HG03045 (cell line): Measurements from ENCODE around the gene CIC.

ENCODE experiments used
- ATAC-seq: cut with Tn5 transposase; IDR thresholded peaks from one replicate; pipeline ENCODE4 v1.9.1; 2021; ENCODE audit warnings: mild to moderate bottlenecking, moderate library complexity; ENCODE audit not compliant: unreplicated experiment

CIC gene

GRCh38 chr19:42303876-42304275, 34.8 kb downstream of the CIC start:
- no peak for ATAC-seq

DNA sequence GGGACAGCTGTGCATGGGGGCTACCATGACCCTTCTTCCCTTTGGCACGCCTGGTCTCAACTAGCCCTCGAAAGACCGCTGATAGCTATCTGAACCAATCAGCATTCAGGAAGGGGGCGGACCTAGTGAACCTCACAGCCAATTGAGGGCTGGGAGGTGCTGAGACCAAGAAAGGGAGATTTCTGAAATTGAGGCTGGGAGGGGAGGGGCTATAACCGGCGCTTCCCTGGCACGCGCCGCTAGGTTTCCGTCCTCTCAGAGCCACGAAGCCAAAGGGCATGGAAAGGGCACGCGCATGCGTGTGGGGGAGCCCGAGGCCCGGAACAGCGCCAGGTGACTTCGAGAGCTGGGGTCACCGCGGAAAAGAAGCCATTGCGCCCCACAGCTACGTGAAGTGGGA, 37.6 kb downstream of the CIC start:
- no peak for ATAC-seq

DNA sequence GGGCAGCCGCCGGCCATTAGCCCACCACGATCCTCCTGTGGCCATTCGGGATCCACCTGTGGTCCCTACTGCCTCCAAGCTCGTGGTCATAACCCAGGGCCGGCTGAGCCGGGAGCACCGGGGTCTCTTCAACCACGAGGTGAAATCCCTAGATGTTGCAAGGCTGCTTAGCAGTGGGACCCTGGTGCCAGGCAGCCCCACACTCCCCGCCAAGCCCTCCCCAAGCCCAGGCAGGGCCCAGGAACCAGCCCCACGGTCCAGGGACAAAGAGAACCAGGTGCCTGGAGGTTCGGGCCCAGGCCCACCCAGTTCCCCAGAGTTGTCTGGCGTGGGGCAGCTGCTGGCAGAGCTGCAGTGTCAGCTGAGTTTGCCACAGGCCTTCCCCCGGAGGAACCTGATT, 40.6 kb downstream of the CIC start:
- ATAC-seq = no peak

DNA sequence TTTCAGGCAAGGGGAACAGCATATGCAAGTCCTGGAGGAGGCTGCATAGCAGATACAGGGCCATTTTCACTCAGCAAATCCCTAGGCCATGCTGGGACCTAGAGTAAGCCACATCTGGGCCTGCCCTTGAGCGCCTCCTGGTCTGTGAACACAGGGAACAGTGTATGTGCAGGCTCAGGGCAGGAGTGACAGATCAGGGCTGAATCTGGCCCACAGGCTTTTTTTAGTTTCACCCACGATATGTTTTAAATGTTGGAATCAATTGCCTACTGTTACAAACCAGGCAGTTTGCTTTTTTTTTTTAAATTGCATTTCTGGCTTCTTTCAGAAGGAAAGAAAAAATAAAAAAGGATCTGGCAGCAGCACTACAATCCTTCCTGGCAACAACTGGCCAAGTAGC, 42.6 kb downstream of the CIC start:
- ATAC-seq = no peak

- no peak for ATAC-seq
Measured at GRCh38 chr19:42312370-42312769, 43.3 kb downstream of the CIC start.

DNA sequence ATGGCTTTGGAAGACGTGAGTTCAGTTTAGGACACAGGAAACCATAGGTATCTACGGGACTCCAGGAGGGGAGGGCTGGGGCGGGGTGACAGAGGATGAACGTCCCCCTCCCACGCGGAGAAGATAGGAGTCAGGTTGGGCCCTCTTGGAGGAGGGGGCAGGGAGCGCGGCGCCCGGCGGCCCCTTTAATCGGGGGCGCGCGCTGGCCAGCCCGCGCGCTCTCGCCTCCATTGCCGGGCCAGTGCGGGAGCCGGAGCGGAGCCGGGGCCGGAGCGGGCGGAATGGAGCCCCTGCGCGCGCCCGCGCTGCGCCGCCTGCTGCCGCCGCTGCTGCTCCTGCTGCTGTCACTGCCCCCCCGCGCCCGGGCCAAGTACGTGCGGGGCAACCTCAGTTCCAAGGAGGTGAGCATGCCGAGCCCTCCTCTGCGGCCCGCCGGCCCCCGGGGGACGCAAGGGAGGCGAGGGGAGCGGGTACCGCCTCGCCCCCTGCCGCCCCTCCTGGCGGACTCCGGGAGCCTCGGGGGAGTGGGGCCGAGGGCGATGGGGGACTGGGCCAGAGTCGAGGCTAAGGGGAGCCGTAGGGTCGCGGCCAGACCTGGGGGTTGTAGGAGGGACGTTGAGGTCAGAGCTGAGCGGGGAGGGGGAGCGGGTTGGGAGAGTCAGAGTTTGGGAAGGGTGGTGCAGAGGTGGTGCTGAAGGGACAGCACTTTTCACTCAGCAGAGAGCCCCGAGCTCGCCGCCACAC, 44.2 kb downstream of the CIC start, which contains the start of gene TMEM145:
Gene TMEM145 (plus strand): TSS at position 214 of the 744 bp plus-strand sequence. CDS start 68 bp downstream, at position 282.
- no peak for ATAC-seq

- no peak for ATAC-seq
Measured at GRCh38 chr19:42313840-42314755, 45.0 kb downstream of the CIC start.

DNA sequence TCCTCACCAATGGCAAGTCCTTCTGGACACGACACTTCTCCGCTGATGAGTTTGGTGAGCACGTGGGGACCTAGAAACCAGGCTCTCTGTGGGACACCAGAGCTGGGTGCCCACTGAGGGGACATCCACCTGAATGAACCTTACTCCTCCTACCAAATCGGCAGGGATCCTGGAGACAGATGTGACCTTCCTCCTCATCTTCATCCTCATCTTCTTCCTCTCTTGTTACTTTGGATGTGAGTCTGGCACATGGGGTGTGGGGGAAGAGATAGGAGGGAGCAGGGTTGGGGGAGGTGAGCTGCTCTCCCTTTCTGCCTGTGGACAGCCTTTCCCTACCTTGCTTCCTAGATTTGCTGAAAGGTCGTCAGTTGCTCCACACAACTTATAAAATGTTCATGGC, 46.0 kb downstream of the CIC start:
- ATAC-seq = no peak

DNA sequence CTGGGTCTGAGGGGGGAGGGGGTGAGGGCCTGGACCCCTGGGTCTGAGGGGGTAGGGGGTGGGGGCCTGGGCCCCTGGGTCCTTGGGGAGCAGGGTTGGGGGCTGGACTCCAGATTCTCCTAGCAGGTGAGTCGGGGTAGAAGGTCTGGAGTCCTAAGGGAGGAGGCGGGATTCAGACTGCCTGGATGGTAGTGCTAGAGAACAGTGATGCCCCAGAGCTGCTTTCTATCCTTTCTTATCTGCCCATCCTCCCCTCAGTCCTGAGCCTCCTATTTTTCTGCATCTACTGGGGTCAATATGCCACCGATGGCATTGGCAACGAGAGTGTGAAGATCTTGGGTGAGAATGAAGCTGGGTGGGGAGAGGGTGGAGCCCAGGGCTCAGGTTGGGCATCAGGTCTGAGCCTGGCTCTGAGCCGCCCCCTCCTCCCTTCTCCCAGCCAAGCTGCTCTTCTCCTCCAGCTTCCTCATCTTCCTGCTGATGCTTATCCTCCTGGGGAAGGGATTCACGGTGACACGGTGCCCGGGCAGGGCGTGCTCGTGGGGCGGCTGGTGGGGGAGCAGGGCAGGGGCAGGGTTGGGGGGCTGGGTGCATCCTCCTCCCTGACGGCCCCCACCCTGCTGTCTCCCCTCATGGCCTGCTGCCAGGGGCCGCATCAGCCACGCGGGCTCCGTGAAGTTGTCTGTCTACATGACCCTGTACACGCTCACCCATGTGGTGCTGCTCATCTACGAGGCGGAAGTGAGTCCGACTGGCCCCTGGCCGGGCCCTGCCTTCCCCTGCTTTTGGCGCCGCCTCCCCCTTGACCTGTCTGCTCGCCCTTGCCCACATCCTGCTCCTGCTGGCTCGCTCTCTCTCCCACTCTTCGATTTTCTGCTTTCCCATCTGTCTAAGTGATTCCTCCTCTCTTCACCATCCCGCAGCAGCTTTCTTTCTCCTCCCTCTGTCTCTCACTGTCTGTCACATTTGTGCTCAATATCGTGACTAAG, 47.5 kb downstream of the CIC start:
- ATAC-seq = peak; percentile 47

- ATAC-seq = no peak
Measured at GRCh38 chr19:42317535-42317934, 48.5 kb downstream of the CIC start.

DNA sequence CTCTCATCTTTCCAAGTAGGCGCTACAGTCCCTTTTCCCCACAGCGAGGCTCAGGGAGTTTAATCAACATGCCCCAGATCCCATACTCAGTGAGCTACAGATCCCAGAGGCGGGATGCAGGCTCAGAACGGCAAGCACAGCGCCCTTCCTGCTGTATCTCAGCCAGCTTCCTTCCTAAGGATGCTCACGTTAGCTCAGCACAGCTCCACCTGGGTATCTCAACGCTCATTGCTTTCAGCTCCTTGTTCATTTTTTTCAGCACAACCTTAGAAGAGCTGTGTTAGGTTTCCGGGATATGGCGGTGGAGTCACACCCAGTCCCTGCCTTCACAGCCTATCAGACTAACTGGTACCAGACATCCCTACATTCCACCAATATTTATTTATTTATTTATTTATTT, 53.3 kb downstream of the CIC start:
- no peak for ATAC-seq

DNA sequence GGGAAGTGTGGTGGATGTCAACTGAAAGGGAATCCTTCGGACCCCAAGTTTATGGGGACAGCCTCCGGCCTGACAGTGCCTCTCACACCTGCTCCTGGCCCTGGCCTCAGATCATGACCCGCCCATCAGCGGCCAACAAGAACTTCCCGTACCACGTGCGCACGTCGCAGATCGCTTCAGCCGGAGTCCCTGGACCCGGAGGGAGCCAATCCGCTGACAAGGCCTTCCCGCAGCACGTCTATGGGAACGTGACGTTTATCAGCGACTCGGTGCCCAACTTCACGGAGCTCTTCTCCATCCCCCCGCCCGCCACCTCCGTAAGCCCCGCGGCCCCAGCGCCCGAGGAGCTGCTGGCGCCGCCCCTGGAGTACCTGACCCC, 54.4 kb downstream of the CIC start:
- no peak for ATAC-seq

- no peak for ATAC-seq
Measured at GRCh38 chr19:42323852-42324654, 55.0 kb downstream of the CIC start.

GRCh38 chr19:42324655-42325307, 55.7 kb downstream of the CIC start:
- ATAC-seq = no peak

- ATAC-seq = peak; percentile 88
Measured at GRCh38 chr19:42325308-42325895, 56.4 kb downstream of the CIC start, which contains the start of gene MEGF8. Gene MEGF8 (plus strand): TSS chr19:42325635. CDS start chr19:42326244, 609 bp downstream.

GRCh38 chr19:42325896-42326771, 57.1 kb downstream of the CIC start:
- ATAC-seq = peak; percentile 10

- ATAC-seq = no peak
Measured at GRCh38 chr19:42326969-42327368, 57.9 kb downstream of the CIC start.

- ATAC-seq = no peak
Measured at GRCh38 chr19:42327381-42327780, 58.3 kb downstream of the CIC start.
